Measurements from ENCODE around the gene NXPE3. TPM values are rescaled to one million over a fixed set of nuclear protein-coding genes. Genes with fewer than 3 reads are reported as not detected.
A peak's percentile ranks its signal among the peaks of the same experiment; 100 is the strongest.

Gene NXPE3
- total RNA-seq, 1 donor = 20.3 TPM

- Histone ChIP-seq H3K9me3 (ENCODE audit: low read depth, low read length) (no peaks in the 10 kb centered on the region), H3K4me1 (ENCODE audit: insufficient read depth, low read length) (peaks cover 55% of the 10 kb centered on the region), H3K27me3 (ENCODE audit: insufficient read depth, low read length) (no peaks in the 10 kb centered on the region), H3K4me3 (ENCODE audit: low read length) (peak overlapping the region; percentile 99)
Observed at GRCh38 chr3:101850246-101851051, 71.4 kb downstream of the NXPE3 start.

GRCh38 chr3:101851072-101851770 lies 72.2 kb downstream of the NXPE3 start:
- H3K4me3 ChIP-seq (ENCODE audit: low read length) = peak overlapping the region; percentile 99
- no peaks in the 10 kb centered on the region for H3K9me3 ChIP-seq (ENCODE audit: low read depth, low read length)
- H3K4me1 ChIP-seq (ENCODE audit: insufficient read depth, low read length) = peaks cover 58% of the 10 kb centered on the region
- no peaks in the 10 kb centered on the region for H3K27me3 ChIP-seq (ENCODE audit: insufficient read depth, low read length)

- Histone ChIP-seq H3K4me1 (ENCODE audit: insufficient read depth, low read length) (peaks cover 56% of the 10 kb centered on the region), H3K4me3 (ENCODE audit: low read length) (peak overlapping the region; percentile 99), H3K27me3 (ENCODE audit: insufficient read depth, low read length) (no peaks in the 10 kb centered on the region), H3K9me3 (ENCODE audit: low read depth, low read length) (no peaks in the 10 kb centered on the region)
Observed at GRCh38 chr3:101851850-101852714, 73.1 kb downstream of the NXPE3 start.

GRCh38 chr3:101852983-101853840 lies 74.2 kb downstream of the NXPE3 start:
- no peak overlapping the region for H3K4me3 ChIP-seq (ENCODE audit: low read length)
- H3K27me3 ChIP-seq (ENCODE audit: insufficient read depth, low read length) = no peaks in the 10 kb centered on the region
- peaks cover 50% of the 10 kb centered on the region for H3K4me1 ChIP-seq (ENCODE audit: insufficient read depth, low read length)
- no peaks in the 10 kb centered on the region for H3K9me3 ChIP-seq (ENCODE audit: low read depth, low read length)

GRCh38 chr3:101853982-101854381 lies 75.0 kb downstream of the NXPE3 start:
- Histone ChIP-seq H3K4me1 (ENCODE audit: insufficient read depth, low read length) (peaks cover 46% of the 10 kb centered on the region), H3K4me3 (ENCODE audit: low read length) (no peak overlapping the region), H3K9me3 (ENCODE audit: low read depth, low read length) (no peaks in the 10 kb centered on the region), H3K27me3 (ENCODE audit: insufficient read depth, low read length) (no peaks in the 10 kb centered on the region)

- no peak overlapping the region for H3K4me3 ChIP-seq (ENCODE audit: low read length)
- peaks cover 46% of the 10 kb centered on the region for H3K4me1 ChIP-seq (ENCODE audit: insufficient read depth, low read length)
- H3K27me3 ChIP-seq (ENCODE audit: insufficient read depth, low read length) = no peaks in the 10 kb centered on the region
- H3K9me3 ChIP-seq (ENCODE audit: low read depth, low read length) = no peaks in the 10 kb centered on the region
Observed at GRCh38 chr3:101854608-101855304, 75.7 kb downstream of the NXPE3 start.

GRCh38 chr3:101857301-101857741 lies 78.3 kb downstream of the NXPE3 start:
- no peak overlapping the region for H3K4me3 ChIP-seq (ENCODE audit: low read length)
- H3K9me3 ChIP-seq (ENCODE audit: low read depth, low read length) = no peaks in the 10 kb centered on the region
- H3K27me3 ChIP-seq (ENCODE audit: insufficient read depth, low read length) = no peaks in the 10 kb centered on the region
- H3K4me1 ChIP-seq (ENCODE audit: insufficient read depth, low read length) = peaks cover 37% of the 10 kb centered on the region

GRCh38 chr3:101858464-101859030 lies 79.5 kb downstream of the NXPE3 start:
- H3K4me1 ChIP-seq (ENCODE audit: insufficient read depth, low read length) = peaks cover 27% of the 10 kb centered on the region
- no peak overlapping the region for H3K4me3 ChIP-seq (ENCODE audit: low read length)
- no peaks in the 10 kb centered on the region for H3K9me3 ChIP-seq (ENCODE audit: low read depth, low read length)
- H3K27me3 ChIP-seq (ENCODE audit: insufficient read depth, low read length) = no peaks in the 10 kb centered on the region

GRCh38 chr3:101859882-101860448 lies 81.0 kb downstream of the NXPE3 start:
- Histone ChIP-seq H3K27me3 (ENCODE audit: insufficient read depth, low read length) (no peaks in the 10 kb centered on the region), H3K9me3 (ENCODE audit: low read depth, low read length) (no peaks in the 10 kb centered on the region), H3K4me1 (ENCODE audit: insufficient read depth, low read length) (peaks cover 19% of the 10 kb centered on the region), H3K4me3 (ENCODE audit: low read length) (no peak overlapping the region)

GRCh38 chr3:101861212-101861788 lies 82.3 kb downstream of the NXPE3 start:
- H3K4me1 ChIP-seq (ENCODE audit: insufficient read depth, low read length) = peaks cover 12% of the 10 kb centered on the region
- H3K9me3 ChIP-seq (ENCODE audit: low read depth, low read length) = no peaks in the 10 kb centered on the region
- no peak overlapping the region for H3K4me3 ChIP-seq (ENCODE audit: low read length)
- H3K27me3 ChIP-seq (ENCODE audit: insufficient read depth, low read length) = no peaks in the 10 kb centered on the region

GRCh38 chr3:101861789-101862415 lies 82.9 kb downstream of the NXPE3 start:
- Histone ChIP-seq H3K4me3 (ENCODE audit: low read length) (no peak overlapping the region), H3K27me3 (ENCODE audit: insufficient read depth, low read length) (no peaks in the 10 kb centered on the region), H3K9me3 (ENCODE audit: low read depth, low read length) (no peaks in the 10 kb centered on the region), H3K4me1 (ENCODE audit: insufficient read depth, low read length) (peaks cover 10% of the 10 kb centered on the region)

GRCh38 chr3:101862416-101863165 lies 83.6 kb downstream of the NXPE3 start:
- Histone ChIP-seq H3K27me3 (ENCODE audit: insufficient read depth, low read length) (no peaks in the 10 kb centered on the region), H3K4me3 (ENCODE audit: low read length) (no peak overlapping the region), H3K9me3 (ENCODE audit: low read depth, low read length) (no peaks in the 10 kb centered on the region), H3K4me1 (ENCODE audit: insufficient read depth, low read length) (peaks cover 4% of the 10 kb centered on the region)
